Stimulated activated CD8-positive, alpha-beta memory T cell treated with anti-CD3 and anti-CD28 coated beads, Interleukin-4, amount 100 ng/mL, for 1 hour (primary cell): Measurements from ENCODE around the gene SSH3.
"Not testable (repeated sequence)": the region's sequence is repeated elsewhere in the genome, so short reads cannot be mapped to it uniquely, and the experiment has no call there.

Source experiments
- DNase-seq, 2 donors: peaks; one replicate each; pipeline ENCODE4 v3.0.0-alpha.2; 2020; ENCODE audit warnings: low read depth in 2 of 2, low spot score in 1 of 2

Gene SSH3

GRCh38 chr11:67309661-67310061 lies 6.3 kb downstream of the SSH3 start:
- no peak for DNase-seq

GRCh38 chr11:67310246-67311050 lies 7.1 kb downstream of the SSH3 start:
- DNase-seq: no peak

- no peak for DNase-seq
These were observed 7.8 kb downstream of the SSH3 start for GRCh38 chr11:67311051-67311555.

- DNase-seq: no peak
These were observed 8.3 kb downstream of the SSH3 start for GRCh38 chr11:67311556-67312082.

- DNase-seq: no peak
These were observed 9.1 kb downstream of the SSH3 start for GRCh38 chr11:67312187-67313021.

GRCh38 chr11:67313125-67313890 lies 10.0 kb downstream of the SSH3 start:
- no peak for DNase-seq

- DNase-seq: no peak
These were observed 10.9 kb downstream of the SSH3 start for GRCh38 chr11:67314218-67314617.

- no peak for DNase-seq
These were observed 12.1 kb downstream of the SSH3 start for GRCh38 chr11:67315325-67315909.

- no peak for DNase-seq
These were observed 13.5 kb downstream of the SSH3 start for GRCh38 chr11:67316882-67317204.

- DNase-seq: peak; percentile 99
These were observed 14.0 kb downstream of the SSH3 start for GRCh38 chr11:67317205-67317887.

- DNase-seq: no peak
These were observed 14.7 kb downstream of the SSH3 start for GRCh38 chr11:67317888-67318555.

GRCh38 chr11:67318876-67319275 lies 15.5 kb downstream of the SSH3 start:
- DNase-seq: not testable (repeated sequence)

GRCh38 chr11:67320011-67320410 lies 16.7 kb downstream of the SSH3 start:
- no peak for DNase-seq

GRCh38 chr11:67320691-67321090 lies 17.4 kb downstream of the SSH3 start:
- no peak for DNase-seq

- DNase-seq: no peak
These were observed 18.1 kb downstream of the SSH3 start for GRCh38 chr11:67321313-67321871.

GRCh38 chr11:67322049-67322448 lies 18.7 kb downstream of the SSH3 start:
- no peak for DNase-seq

GRCh38 chr11:67323526-67323925 lies 20.2 kb downstream of the SSH3 start:
- no peak for DNase-seq

- no peak for DNase-seq
These were observed 28.9 kb downstream of the SSH3 start for GRCh38 chr11:67332081-67332691.

GRCh38 chr11:67337257-67337656 lies 33.9 kb downstream of the SSH3 start:
- no peak for DNase-seq
